HepG2 (cell line): ENCODE data around the gene BRIP1.

Source experiments
- ATF6 ChIP-seq: sonication (generic); formaldehyde crosslinking; conservative IDR thresholded peaks from 2 replicates; pipeline ENCODE4 v1.4.0; 2020; ENCODE audit warnings: missing genetic modification reagents
- MTA3 ChIP-seq: sonication (generic); formaldehyde crosslinking; IDR thresholded peaks from 2 replicates; pipeline ENCODE4 v1.4.0; 2020; ENCODE audit warnings: missing genetic modification reagents
- ZMAT5 ChIP-seq: sonication (generic); formaldehyde crosslinking; IDR thresholded peaks from 2 replicates; pipeline ENCODE4 v1.5.0; 2020; ENCODE audit warnings: mild to moderate bottlenecking, low read depth, missing genetic modification reagents, borderline replicate concordance
- TF ChIP-seq, protein P1 (sequence below): sonication (generic); formaldehyde crosslinking; IDR thresholded peaks from 2 replicates; pipeline ENCODE4 v1.4.0; 2020; ENCODE audit warnings: low read depth, mild to moderate bottlenecking, missing genetic modification reagents

- TF ChIP-seq, protein P1, sequence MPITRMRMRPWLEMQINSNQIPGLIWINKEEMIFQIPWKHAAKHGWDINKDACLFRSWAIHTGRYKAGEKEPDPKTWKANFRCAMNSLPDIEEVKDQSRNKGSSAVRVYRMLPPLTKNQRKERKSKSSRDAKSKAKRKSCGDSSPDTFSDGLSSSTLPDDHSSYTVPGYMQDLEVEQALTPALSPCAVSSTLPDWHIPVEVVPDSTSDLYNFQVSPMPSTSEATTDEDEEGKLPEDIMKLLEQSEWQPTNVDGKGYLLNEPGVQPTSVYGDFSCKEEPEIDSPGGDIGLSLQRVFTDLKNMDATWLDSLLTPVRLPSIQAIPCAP (CRISPR knock-in tag), result no peak
- TF ChIP-seq MTA3 (CRISPR knock-in tag) (no peak), ZMAT5 (no peak), ATF6 (CRISPR knock-in tag) (no peak)
Measured at GRCh38 chr17:61726977-61727376, 136.4 kb downstream of the BRIP1 start.
